Measurements from ENCODE around the gene FNTB. TPM values are rescaled to one million over a fixed set of nuclear protein-coding genes. Genes with fewer than 3 reads are reported as not detected.

Gene FNTB
- total RNA-seq, 4 donors from 2014 or later = 40.6 to 44.6 (median 43.2) TPM

DNA sequence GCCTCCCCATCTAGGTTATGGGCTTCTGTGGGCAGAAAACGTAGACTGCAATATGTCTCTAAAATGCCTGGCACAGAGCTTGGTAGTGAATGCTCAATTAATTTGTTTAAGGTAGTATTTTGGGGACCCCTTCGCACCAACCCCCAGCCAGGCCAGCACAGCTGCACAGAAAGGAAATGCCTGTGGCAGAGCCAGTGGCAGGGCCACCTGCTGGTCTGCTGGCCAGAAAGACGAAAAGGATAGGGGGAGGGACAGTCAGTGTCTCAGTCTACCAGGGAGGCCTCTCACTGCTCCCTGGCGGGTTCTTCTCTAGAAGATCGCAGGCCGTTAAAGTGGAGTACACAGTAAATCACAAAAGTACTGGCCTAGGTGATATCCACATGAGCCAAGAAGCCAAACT is 18.0 kb upstream of the FNTB start:
- H3K9me3 ChIP-seq = no peaks in the 10 kb centered on the region
- no peak for TF ChIP-seq POLR2AphosphoS5 (IDR thresholded peaks at IDR 0.05)
- TF ChIP-seq POLR2A (IDR thresholded peaks at IDR 0.05) = no peak
- H3K4me3 ChIP-seq = no peak overlapping the region
- H3K27me3 ChIP-seq = no peaks in the 10 kb centered on the region
- no peaks in the 10 kb centered on the region for H3K36me3 ChIP-seq
- no peak overlapping the region for H3K27ac ChIP-seq
- DNase-seq (ENCODE audit: low spot score in 2 of 2) = no peak
- peaks cover 41% of the 10 kb centered on the region for H3K4me1 ChIP-seq
- WGBS = 77% methylated on average over 6 of the region's 6 CpGs

DNA sequence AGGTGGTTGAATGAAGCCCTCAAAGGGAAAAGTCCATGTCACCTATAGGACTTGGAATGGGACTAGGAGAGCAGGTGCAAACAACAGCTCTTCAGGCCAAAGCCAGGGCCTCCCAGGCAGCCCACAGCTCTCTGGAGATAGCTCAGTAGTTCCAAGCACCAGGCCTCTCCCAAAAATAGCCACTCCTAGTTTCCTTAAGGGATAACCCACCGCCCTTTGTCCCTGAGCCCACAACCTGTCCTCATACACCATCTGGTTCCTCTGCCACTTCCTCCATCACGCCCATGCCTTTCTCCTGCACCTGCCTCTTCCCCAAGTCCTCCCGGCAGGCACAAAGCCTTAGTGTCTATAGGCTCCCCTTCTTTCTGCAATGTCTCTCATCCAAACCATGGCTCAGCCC is 16.7 kb upstream of the FNTB start:
- Histone ChIP-seq H3K4me3 (no peak overlapping the region), H3K9me3 (no peaks in the 10 kb centered on the region), H3K36me3 (no peaks in the 10 kb centered on the region), H3K27me3 (no peaks in the 10 kb centered on the region), H3K27ac (no peak overlapping the region), H3K4me1 (peaks cover 41% of the 10 kb centered on the region)
- TF ChIP-seq, protein P1, sequence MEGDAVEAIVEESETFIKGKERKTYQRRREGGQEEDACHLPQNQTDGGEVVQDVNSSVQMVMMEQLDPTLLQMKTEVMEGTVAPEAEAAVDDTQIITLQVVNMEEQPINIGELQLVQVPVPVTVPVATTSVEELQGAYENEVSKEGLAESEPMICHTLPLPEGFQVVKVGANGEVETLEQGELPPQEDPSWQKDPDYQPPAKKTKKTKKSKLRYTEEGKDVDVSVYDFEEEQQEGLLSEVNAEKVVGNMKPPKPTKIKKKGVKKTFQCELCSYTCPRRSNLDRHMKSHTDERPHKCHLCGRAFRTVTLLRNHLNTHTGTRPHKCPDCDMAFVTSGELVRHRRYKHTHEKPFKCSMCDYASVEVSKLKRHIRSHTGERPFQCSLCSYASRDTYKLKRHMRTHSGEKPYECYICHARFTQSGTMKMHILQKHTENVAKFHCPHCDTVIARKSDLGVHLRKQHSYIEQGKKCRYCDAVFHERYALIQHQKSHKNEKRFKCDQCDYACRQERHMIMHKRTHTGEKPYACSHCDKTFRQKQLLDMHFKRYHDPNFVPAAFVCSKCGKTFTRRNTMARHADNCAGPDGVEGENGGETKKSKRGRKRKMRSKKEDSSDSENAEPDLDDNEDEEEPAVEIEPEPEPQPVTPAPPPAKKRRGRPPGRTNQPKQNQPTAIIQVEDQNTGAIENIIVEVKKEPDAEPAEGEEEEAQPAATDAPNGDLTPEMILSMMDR (IDR thresholded peaks at IDR 0.05) = no peak
- TF ChIP-seq POLR2A (IDR thresholded peaks at IDR 0.05) = no peak
- no peak for TF ChIP-seq POLR2AphosphoS5 (IDR thresholded peaks at IDR 0.05)
- TF ChIP-seq EP300 (IDR thresholded peaks at IDR 0.05) = no peak
- 84% methylated on average over 3 of the region's 3 CpGs for WGBS
- DNase-seq (ENCODE audit: low spot score in 2 of 2) = no peak

DNA sequence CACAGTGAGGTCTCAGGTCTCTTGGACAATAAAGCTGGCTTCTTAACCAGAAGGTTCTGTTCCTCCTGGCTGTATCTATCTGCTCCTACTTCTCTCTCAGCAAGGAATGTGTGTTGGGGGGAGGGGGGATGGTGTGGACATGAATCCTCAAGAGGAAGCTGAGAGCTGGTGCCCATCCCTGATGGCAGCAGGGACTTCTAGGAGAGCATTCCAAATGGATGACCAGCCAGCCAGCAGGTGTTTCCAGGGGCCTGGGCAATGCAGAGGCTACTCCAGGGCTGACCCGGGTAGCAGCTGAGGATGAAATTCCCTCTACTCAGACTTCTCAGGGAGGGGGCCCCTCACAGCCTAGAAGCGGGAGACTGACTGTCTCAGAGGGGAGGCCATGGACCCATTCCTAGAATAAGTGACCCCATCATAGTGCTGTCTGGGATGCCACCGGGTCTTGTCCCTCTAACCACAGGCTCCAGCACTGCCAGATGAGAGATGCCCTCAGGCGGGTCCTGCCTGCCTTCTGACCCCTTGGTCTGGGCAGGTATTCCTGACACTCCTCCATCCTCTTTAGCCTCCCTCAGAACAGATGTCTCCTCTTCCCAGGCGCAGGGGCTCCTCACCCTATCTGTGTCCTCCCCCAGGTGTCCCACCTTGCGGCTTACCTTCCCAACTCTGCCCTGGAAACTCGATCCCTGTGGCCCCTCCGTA is 15.8 kb upstream of the FNTB start:
- TF ChIP-seq EP300 (IDR thresholded peaks at IDR 0.05) (no peak), POLR2A (IDR thresholded peaks at IDR 0.05) (no peak), POLR2AphosphoS5 (IDR thresholded peaks at IDR 0.05) (no peak)
- TF ChIP-seq, protein P1 (IDR thresholded peaks at IDR 0.05) = no peak
- 72% methylated on average over 8 of the region's 8 CpGs for WGBS
- Histone ChIP-seq H3K27me3 (no peaks in the 10 kb centered on the region), H3K4me3 (peak overlapping the region; percentile 81), H3K36me3 (no peaks in the 10 kb centered on the region), H3K27ac (no peak overlapping the region), H3K4me1 (peaks cover 36% of the 10 kb centered on the region), H3K9me3 (no peaks in the 10 kb centered on the region)
- DNase-seq (ENCODE audit: low spot score in 2 of 2) = no peak

DNA sequence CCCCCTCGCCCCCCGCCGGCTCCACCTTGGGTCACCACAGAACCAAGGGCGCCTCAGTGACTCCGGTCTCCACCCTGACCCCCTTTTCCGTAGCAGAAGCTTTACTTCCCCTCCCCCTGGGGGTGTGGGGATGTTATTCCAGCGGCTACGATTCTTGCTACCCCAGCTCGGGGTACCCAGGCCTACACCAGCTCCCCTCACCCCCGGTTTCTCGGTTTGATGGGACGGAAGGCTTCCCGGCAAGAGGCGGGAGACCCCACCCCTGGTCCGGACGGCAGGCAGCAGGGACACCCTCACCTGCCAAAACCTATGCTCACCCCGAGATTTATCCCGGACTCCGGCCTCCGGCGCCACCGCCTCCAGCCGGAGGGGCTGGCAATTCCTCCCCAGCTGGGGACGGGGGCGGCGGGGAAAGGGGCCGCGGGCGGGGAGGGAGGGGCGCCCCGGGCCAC is 15.2 kb upstream of the FNTB start:
- WGBS = 15% methylated on average over 9 of the region's 31 CpGs
- Histone ChIP-seq H3K9me3 (no peaks in the 10 kb centered on the region), H3K4me3 (peak overlapping the region; percentile 81), H3K27me3 (no peaks in the 10 kb centered on the region), H3K4me1 (peaks cover 31% of the 10 kb centered on the region), H3K36me3 (no peaks in the 10 kb centered on the region), H3K27ac (no peak overlapping the region)
- no peak for DNase-seq (ENCODE audit: low spot score in 2 of 2)
- TF ChIP-seq EP300 (IDR thresholded peaks at IDR 0.05) (no peak), POLR2AphosphoS5 (IDR thresholded peaks at IDR 0.05) (no peak)
- TF ChIP-seq, protein P1 (IDR thresholded peaks at IDR 0.05) = no peak

DNA sequence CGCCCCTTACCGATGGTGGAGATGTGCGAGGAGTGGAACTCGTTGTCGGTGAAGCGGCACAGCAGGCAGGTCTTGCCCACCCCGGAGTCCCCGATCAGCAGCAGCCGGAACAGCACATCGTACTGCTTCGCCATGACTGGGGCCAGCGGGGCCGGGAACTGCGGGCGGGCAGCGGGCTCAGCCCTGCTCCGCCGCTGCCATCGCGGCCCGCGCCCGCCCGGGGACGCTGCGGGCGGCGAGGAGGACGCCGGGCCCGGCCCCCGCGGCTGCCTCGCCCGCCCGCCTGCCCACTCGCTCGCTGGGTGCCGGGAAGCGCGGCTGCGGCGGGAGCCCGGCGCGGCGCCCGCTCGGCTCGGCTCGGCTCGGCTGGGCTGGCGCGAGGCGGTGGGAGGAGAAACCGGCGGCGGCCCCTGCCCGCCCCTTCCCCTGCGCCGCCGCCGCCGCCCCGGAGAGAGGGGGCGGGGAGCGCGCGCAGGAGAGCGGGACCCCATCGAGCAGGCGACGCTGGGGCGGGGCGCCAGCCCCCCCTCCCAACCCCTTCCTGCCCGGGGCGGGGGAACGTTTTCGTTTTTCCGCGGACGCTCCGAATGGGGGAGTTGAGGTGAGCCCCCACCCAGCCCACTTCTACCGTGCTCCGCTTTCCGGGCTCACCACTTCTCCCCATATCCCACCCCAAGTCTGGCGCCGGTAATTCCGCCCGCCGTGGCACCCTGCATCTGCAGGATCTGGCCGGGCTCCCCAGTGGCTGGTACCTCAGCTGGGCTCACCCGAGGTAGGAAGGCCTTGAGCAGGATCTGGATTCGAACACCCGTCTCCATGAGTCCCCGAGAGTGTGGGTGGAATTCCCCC is 14.5 kb upstream of the FNTB start, which contains the start of gene RAB15:
Gene RAB15 (minus strand): TSS at position 394 of the 849 bp plus-strand sequence. CDS start 260 bp downstream, at position 134.
- Histone ChIP-seq H3K4me1 (peaks cover 25% of the 10 kb centered on the region), H3K36me3 (no peaks in the 10 kb centered on the region), H3K4me3 (peak within 1 kb of the TSS; percentile 81), H3K27ac (no peak within 1 kb of the TSS), H3K9me3 (no peaks in the 10 kb centered on the region), H3K27me3 (no peaks in the 10 kb centered on the region)
- WGBS = 2% methylated on average over 23 of the region's 96 CpGs
- no peak for TF ChIP-seq EP300 (IDR thresholded peaks at IDR 0.05)
- TF ChIP-seq, protein P1 (IDR thresholded peaks at IDR 0.05) = no peak
- no peak for TF ChIP-seq POLR2A (IDR thresholded peaks at IDR 0.05)
- TF ChIP-seq POLR2AphosphoS5 (IDR thresholded peaks at IDR 0.05) = no peak
- no peak for DNase-seq (ENCODE audit: low spot score in 2 of 2)

All from suprapubic skin (tissue), 4 donors.